Measurements from ENCODE around the gene EIF2AK2. TPM values are rescaled to one million over a fixed set of nuclear protein-coding genes. Genes with fewer than 3 reads are reported as not detected.

EIF2AK2 gene
- total RNA-seq, 3 donors from 2014 or later, result 22.3 to 33.2 (median 23.5) TPM

DNA sequence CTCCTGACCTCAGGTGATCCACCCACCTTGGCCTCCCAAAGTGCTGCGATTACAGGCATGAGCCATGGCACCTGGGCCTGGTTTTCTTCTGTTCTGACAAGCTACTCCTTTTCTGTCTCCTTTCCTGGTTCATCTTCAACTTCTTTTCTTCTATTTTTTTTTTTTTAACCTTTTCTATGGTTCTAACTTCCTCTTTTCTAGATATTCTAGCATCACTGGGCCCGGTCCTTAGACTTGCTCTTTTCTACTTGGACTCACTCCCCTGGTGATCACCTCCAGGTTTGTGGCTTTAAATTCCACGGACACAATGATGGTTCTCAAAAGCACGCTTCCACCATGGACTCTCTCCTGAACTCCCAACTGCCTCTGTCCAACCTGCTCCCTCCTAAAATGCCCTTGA is 2.0 kb downstream of the EIF2AK2 start:
- TF ChIP-seq, protein P1, sequence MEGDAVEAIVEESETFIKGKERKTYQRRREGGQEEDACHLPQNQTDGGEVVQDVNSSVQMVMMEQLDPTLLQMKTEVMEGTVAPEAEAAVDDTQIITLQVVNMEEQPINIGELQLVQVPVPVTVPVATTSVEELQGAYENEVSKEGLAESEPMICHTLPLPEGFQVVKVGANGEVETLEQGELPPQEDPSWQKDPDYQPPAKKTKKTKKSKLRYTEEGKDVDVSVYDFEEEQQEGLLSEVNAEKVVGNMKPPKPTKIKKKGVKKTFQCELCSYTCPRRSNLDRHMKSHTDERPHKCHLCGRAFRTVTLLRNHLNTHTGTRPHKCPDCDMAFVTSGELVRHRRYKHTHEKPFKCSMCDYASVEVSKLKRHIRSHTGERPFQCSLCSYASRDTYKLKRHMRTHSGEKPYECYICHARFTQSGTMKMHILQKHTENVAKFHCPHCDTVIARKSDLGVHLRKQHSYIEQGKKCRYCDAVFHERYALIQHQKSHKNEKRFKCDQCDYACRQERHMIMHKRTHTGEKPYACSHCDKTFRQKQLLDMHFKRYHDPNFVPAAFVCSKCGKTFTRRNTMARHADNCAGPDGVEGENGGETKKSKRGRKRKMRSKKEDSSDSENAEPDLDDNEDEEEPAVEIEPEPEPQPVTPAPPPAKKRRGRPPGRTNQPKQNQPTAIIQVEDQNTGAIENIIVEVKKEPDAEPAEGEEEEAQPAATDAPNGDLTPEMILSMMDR (IDR thresholded peaks at IDR 0.05), result no peak
- TF ChIP-seq POLR2AphosphoS5 (IDR thresholded peaks at IDR 0.05), result no peak
- peaks cover 0 to 5% of the 10 kb centered on the region in 2 donors for H3K4me1 ChIP-seq
- intact Hi-C loops (cut with DNase I; ENCODE audit: low total_unique reads), result no loop called here

DNA sequence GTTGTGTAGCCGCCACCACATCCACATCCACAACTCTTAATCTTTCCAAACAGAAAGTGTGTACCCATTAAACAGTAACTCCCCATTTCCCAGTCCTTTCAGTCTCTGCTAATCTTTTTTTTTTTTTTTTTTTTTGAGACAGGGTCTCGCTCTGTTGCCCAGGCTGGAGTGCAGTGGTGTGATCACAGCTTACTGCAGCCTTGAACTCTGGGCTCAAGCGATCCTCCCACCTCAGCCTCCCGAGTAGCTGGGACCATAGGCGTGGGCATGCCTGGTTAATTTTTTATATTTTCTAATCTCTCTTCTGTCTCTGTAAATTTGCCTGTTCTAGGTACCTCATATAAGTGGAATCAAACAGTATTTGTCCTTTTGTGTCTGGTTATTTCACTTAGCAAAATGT is 3.6 kb downstream of the EIF2AK2 start:
- no peak for DNase-seq (ENCODE audit: low spot score in 2 of 2)
- Histone ChIP-seq H3K4me3 (no peak overlapping the region), H3K27ac (no peak overlapping the region), H3K36me3 (no peaks in the 10 kb centered on the region), H3K27me3 (no peaks in the 10 kb centered on the region), H3K4me1 (peaks cover 0 to 5% of the 10 kb centered on the region in 2 donors), H3K9me3 (no peaks in the 10 kb centered on the region)
- intact Hi-C loops (cut with DNase I; ENCODE audit: low total_unique reads), result no loop called here
- TF ChIP-seq POLR2A (IDR thresholded peaks at IDR 0.05) (no peak), POLR2AphosphoS5 (IDR thresholded peaks at IDR 0.05) (no peak)
- TF ChIP-seq, protein P1 (IDR thresholded peaks at IDR 0.05), result no peak

More for the DNA sequence above, 2.0 kb downstream of the EIF2AK2 start:
- no peak for DNase-seq (ENCODE audit: low spot score in 2 of 2)
- H3K27ac ChIP-seq, result no peak overlapping the region
- no peaks in the 10 kb centered on the region for H3K9me3 ChIP-seq
- no peak overlapping the region for H3K4me3 ChIP-seq
- H3K27me3 ChIP-seq, result no peaks in the 10 kb centered on the region
- no peaks in the 10 kb centered on the region for H3K36me3 ChIP-seq

DNA sequence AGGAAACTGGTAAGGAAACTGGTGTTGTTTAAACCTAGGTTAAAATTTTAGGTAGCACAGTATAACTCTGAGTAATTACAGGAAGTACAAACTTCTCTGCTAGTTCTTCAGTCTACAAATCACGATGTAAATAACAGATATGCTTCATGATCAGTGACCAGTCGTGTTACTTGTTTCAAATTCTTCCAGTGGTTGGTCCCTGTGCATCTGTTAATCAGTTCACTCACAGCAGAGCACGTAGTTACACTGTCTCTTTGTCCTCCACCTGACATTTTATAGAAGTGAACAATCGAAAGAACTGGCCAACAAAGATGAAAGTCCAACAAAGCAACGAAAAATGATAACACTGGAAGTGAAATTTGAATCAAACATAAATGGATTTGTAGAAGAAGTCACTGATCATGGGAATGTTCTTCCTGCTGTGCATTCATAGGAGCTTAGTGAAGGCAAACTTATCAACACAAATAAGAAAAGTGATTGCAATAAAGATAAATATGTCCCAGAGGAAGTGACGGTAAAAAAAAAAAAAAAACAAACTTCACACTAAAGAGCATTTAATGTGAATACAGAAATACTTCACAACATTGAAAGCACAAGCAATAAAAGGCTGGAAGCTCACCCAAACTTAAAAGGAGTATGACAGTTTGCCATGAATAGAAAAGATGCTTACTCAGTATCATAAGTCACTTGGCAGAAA is 7.0 kb downstream of the EIF2AK2 start:
- no peak overlapping the region for H3K4me3 ChIP-seq
- intact Hi-C loops (cut with DNase I; ENCODE audit: low total_unique reads), result no loop called here
- TF ChIP-seq, protein P1 (IDR thresholded peaks at IDR 0.05), result no peak
- no peak for TF ChIP-seq POLR2AphosphoS5 (IDR thresholded peaks at IDR 0.05)
- TF ChIP-seq POLR2A (IDR thresholded peaks at IDR 0.05), result no peak
- H3K27me3 ChIP-seq, result no peaks in the 10 kb centered on the region
- H3K27ac ChIP-seq, result no peak overlapping the region
- peaks cover 11% of the 10 kb centered on the region for H3K36me3 ChIP-seq
- H3K9me3 ChIP-seq, result no peaks in the 10 kb centered on the region
- H3K4me1 ChIP-seq, result no peaks in the 10 kb centered on the region
- DNase-seq (ENCODE audit: low spot score in 2 of 2), result no peak

DNA sequence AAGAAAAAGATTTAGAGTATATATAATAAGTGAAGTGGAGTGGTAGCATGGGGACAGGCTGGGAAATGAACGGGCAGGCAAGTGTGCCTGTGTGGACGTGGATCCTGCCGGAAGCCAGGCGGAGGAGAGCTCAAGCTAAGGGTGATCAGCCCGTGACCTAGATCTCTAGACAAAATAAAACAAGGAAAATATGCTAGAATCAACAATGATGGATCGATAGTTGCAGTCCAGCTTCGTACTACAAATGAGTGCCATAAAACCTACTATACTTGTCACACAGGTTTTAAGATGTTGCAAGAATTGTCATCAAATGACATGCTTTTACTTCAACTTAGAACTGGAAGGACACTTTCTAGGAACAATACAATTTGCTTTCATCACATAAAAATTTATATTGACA is 8.5 kb downstream of the EIF2AK2 start:
- H3K36me3 ChIP-seq, result peaks cover 11% of the 10 kb centered on the region
- no peak for TF ChIP-seq POLR2A (IDR thresholded peaks at IDR 0.05)
- TF ChIP-seq, protein P1 (IDR thresholded peaks at IDR 0.05), result no peak
- no peak for TF ChIP-seq POLR2AphosphoS5 (IDR thresholded peaks at IDR 0.05)
- no peak overlapping the region for H3K27ac ChIP-seq
- intact Hi-C loops (cut with DNase I; ENCODE audit: low total_unique reads), result no loop called here
- DNase-seq (ENCODE audit: low spot score in 2 of 2), result no peak
- no peak overlapping the region for H3K4me3 ChIP-seq
- no peaks in the 10 kb centered on the region for H3K9me3 ChIP-seq
- H3K27me3 ChIP-seq, result no peaks in the 10 kb centered on the region
- no peaks in the 10 kb centered on the region for H3K4me1 ChIP-seq

DNA sequence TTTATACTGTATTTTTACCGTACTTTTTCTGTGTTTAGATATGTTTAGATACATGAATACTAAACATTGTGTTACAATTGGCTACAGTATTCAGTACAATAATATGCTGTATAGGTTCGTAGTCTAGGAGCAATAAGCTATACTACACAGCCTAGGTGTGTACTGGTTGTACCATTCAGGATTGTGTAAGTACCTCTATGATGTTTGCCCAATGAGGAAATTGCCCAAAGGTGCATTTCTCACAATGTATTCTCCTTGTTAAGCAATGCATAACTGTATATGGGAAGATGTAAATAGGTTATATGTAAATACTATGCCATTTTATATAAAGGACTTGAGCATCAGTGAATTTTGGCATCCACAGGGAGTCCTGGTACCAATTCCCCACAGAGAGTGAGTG is 10.7 kb downstream of the EIF2AK2 start:
- intact Hi-C loops (cut with DNase I; ENCODE audit: low total_unique reads), result no loop called here
- Histone ChIP-seq H3K27ac (no peak overlapping the region), H3K4me1 (no peaks in the 10 kb centered on the region), H3K27me3 (no peaks in the 10 kb centered on the region), H3K9me3 (no peaks in the 10 kb centered on the region), H3K4me3 (no peak overlapping the region), H3K36me3 (peaks cover 11% of the 10 kb centered on the region)
- no peak for TF ChIP-seq POLR2A (IDR thresholded peaks at IDR 0.05)
- TF ChIP-seq POLR2AphosphoS5 (IDR thresholded peaks at IDR 0.05), result no peak
- TF ChIP-seq, protein P1 (IDR thresholded peaks at IDR 0.05), result no peak
- no peak for DNase-seq (ENCODE audit: low spot score in 2 of 2)

Data from breast epithelium (tissue), 4 donors.